Measurements from ENCODE around the gene TMA7.
"Not testable (repeated sequence)": the region's sequence is repeated elsewhere in the genome, so short reads cannot be mapped to it uniquely, and the experiment has no call there.

The TMA7 gene

GRCh38 chr3:48459773-48460516 is 19.9 kb downstream of the TMA7 start:
- TF ChIP-seq CTCF (conservative IDR thresholded peaks at IDR 0.05; ENCODE audit: low read depth, low read length) = no peak
- H3K4me3 ChIP-seq (ENCODE audit: low read length) = no peak overlapping the region
- DNase-seq (ENCODE audit: low read depth) = no peak

- no peak for TF ChIP-seq CTCF (conservative IDR thresholded peaks at IDR 0.05; ENCODE audit: low read depth, low read length)
- no peak overlapping the region for H3K4me3 ChIP-seq (ENCODE audit: low read length)
- no peak for DNase-seq (ENCODE audit: low read depth)
Measured at GRCh38 chr3:48460517-48460902, 20.5 kb downstream of the TMA7 start.

- H3K4me3 ChIP-seq (ENCODE audit: low read length); DNase-seq (ENCODE audit: low read depth): not testable (repeated sequence)
Measured at GRCh38 chr3:48461767-48462166, 21.7 kb downstream of the TMA7 start.

GRCh38 chr3:48463703-48464102 is 23.6 kb downstream of the TMA7 start:
- DNase-seq (ENCODE audit: low read depth) = no peak
- no peak overlapping the region for H3K4me3 ChIP-seq (ENCODE audit: low read length)
- TF ChIP-seq CTCF (conservative IDR thresholded peaks at IDR 0.05; ENCODE audit: low read depth, low read length) = no peak

- no peak for TF ChIP-seq CTCF (conservative IDR thresholded peaks at IDR 0.05; ENCODE audit: low read depth, low read length)
- DNase-seq (ENCODE audit: low read depth) = no peak
- no peak overlapping the region for H3K4me3 ChIP-seq (ENCODE audit: low read length)
Measured at GRCh38 chr3:48464713-48465221, 24.7 kb downstream of the TMA7 start.

- no peak overlapping the region for H3K4me3 ChIP-seq (ENCODE audit: low read length)
- no peak for TF ChIP-seq CTCF (conservative IDR thresholded peaks at IDR 0.05; ENCODE audit: low read depth, low read length)
- no peak for DNase-seq (ENCODE audit: low read depth)
Measured at GRCh38 chr3:48465237-48465530, 25.1 kb downstream of the TMA7 start.

GRCh38 chr3:48465531-48466378 is 25.7 kb downstream of the TMA7 start:
- peak; percentile 87 for TF ChIP-seq CTCF (conservative IDR thresholded peaks at IDR 0.05; ENCODE audit: low read depth, low read length)
- peak; percentile 100 for DNase-seq (ENCODE audit: low read depth)

More at GRCh38 chr3:48465531-48466378, 25.7 kb downstream of the TMA7 start:
- H3K4me3 ChIP-seq (ENCODE audit: low read length) = peak overlapping the region; percentile 45

Measured in retinal pigment epithelial cell (primary cell).